ENCODE measurements around the gene KCNJ5.
"Not testable (repeated sequence)": the region's sequence is repeated elsewhere in the genome, so short reads cannot be mapped to it uniquely, and the experiment has no call there.

KCNJ5 gene

GRCh38 chr11:128913806-128914205, 22.6 kb downstream of the KCNJ5 start:
- no peak for DNase-seq (ENCODE audit: low spot score)

GRCh38 chr11:128914216-128915148, 23.3 kb downstream of the KCNJ5 start:
- no peak for DNase-seq (ENCODE audit: low spot score)

- no peak for DNase-seq (ENCODE audit: low spot score)
Measured at GRCh38 chr11:128915149-128915521, 24.0 kb downstream of the KCNJ5 start.

GRCh38 chr11:128916037-128916572, 24.9 kb downstream of the KCNJ5 start:
- DNase-seq (ENCODE audit: low spot score) = no peak

GRCh38 chr11:128916681-128917080, 25.5 kb downstream of the KCNJ5 start:
- no peak for DNase-seq (ENCODE audit: low spot score)

- DNase-seq (ENCODE audit: low spot score) = no peak
Measured at GRCh38 chr11:128917144-128917724, 26.1 kb downstream of the KCNJ5 start.

DNA sequence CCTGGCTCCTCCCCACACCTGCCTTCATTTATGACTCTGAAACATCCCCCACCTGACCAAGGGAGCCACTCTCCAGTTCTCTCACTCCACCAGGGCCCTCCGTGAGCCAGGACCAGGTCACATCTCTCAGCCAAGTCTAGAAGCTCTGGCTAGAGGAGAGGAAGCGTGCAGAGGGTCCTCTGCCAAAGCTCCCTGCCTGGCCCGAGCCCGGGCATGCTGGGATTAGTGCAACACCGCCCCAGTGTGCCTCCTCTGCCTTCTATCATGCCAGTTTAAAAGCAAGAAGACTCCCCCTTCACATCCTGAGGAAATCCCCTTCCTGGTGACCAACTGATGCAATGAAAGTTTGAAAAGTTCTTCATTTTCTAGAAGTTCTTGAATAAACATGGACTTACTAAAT, 28.1 kb downstream of the KCNJ5 start:
- DNase-seq (ENCODE audit: low spot score) = no peak

- not testable (repeated sequence) for DNase-seq (ENCODE audit: low spot score)
Measured at GRCh38 chr11:128919635-128920034, 28.5 kb downstream of the KCNJ5 start.

DNA sequence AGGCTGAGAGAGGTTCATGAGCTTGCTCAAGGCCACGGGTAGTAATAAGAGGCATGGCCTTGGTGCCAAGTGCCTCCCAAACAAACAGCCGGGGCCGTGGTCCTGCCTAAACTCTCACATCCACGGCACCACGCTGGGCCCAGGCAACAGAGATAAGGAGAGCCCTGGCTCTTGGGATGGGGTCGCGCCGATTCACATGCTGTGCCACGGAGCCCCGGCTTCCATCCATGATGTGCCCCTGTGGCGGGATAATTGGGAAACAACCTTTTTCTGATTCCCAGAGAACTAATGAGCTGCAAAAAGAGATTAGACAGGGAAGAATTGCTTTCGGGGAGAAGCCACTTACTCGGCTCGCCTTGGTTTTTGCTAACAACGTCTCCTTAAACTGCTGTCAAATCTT, 29.5 kb downstream of the KCNJ5 start:
- no peak for DNase-seq (ENCODE audit: low spot score)

DNA sequence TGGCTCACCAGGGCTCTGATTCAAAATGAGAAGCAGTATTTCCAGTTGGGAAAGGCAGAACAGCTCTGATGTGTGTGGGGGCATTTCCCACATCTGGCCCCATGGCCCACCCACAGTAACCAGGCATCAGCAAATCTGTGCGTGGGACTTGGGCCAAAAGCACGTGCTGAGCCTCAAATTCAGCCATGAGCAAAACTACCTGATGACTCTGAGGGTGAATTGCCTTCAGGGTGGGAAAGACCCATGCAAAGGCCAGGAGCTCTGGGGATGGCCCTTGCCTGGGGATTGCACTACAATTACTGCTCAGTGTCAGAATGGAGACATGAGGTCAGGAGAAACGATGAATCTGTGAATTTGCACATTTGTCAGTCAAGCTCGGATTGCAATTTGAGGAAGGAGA, 30.6 kb downstream of the KCNJ5 start:
- no peak for DNase-seq (ENCODE audit: low spot score)

DNA sequence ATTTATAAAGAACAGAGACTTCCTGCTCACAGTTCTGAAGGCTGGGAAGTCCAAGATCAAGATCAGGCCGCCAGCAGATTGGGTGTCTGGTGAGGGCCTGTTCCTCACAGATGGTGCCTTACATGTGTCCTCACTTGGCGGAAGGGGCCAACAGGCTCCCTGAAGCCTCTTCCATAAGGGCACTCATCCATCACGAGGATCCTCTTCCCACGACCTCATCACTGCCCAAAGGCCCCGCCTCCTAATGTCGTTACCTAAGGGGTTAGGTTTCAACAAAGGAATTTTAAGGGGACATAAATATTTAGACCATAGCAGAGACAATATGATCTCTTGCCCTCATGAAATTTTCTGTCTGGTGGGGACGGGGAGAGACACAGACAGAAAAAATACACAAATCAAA, 32.9 kb downstream of the KCNJ5 start:
- no peak for DNase-seq (ENCODE audit: low spot score)

DNA sequence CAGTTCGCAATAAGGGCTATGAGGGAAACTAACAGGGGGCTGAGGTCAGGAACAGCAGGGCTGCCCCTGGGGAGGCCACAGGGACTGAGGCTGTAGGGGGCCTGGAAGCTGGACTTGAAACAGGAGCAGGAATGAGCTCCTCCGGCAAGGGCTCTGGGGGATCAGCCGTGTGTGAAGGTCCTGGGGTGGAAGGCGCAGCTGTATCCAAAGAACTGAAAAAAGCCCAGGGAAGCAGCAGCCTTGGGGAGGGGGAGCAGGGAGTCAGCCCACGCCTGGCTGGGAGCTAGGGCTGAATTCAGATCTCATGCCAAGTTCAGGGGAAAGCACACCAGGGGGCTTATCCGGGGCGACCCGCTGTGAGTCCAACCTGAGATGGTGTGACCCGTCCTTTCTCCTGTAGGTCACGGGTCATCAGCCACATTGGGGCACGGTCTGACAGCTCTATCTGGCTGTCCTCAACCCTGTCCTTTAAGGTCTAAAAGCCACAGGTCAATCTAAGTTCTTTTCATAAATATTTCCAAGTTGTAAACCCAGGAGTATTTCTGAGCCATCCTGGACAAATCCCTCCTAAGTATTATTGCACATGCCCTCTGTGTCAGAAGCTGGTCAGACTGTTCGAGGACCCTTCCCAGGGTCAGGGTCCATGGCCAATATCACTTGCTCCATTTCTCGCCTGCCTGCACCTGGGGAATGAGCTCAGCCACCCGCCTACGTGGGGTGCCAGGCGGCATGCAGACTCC, 33.5 kb downstream of the KCNJ5 start:
- peak; percentile 35 for DNase-seq (ENCODE audit: low spot score)

DNA sequence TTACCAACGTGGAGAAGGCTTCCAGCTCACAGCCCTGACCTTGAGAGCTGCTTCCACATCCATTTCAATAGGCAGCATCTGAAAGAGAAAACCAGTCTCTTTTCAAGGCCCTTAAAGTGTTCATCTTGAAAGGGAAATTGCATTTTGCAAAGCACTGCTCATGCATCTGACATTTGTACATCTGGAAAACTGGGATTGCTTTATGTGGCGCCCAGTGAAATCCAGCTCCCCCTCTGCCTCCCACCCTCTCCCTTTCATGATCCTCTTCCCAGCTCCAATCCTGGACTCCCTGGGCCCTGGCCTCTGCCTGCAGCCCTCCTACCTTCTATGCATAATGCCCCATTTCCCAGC, 34.1 kb downstream of the KCNJ5 start:
- no peak for DNase-seq (ENCODE audit: low spot score)

- no peak for DNase-seq (ENCODE audit: low spot score)
Measured at GRCh38 chr11:128926000-128926399, 34.8 kb downstream of the KCNJ5 start.

- DNase-seq (ENCODE audit: low spot score) = peak; percentile 57
Measured at GRCh38 chr11:128926437-128927107, 35.4 kb downstream of the KCNJ5 start.

- DNase-seq (ENCODE audit: low spot score) = no peak
Measured at GRCh38 chr11:128927108-128927461, 35.9 kb downstream of the KCNJ5 start.

GRCh38 chr11:128927683-128928336, 36.7 kb downstream of the KCNJ5 start:
- DNase-seq (ENCODE audit: low spot score) = no peak

GRCh38 chr11:128928400-128928799, 37.2 kb downstream of the KCNJ5 start:
- no peak for DNase-seq (ENCODE audit: low spot score)

DNA sequence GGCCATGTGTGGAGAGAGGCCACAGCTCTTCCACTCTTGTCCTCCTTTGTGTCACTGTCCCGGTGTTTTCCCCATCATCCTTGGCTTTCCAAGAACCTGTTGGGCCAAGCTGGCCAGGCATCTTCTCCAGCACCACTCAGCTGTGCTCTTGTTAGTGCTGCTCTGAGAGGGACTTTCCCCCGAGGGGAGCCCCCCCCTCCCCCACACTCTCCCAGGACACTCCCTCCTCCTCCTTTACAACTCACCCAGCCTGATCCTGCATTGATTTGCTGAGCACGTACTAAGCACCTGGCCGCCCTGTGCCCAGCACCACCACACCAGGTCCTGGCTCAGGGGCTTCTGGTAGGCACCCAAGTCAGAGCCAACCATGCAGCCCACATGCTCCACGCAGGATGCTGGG, 38.3 kb downstream of the KCNJ5 start:
- DNase-seq (ENCODE audit: low spot score) = peak; percentile 52

GRCh38 chr11:128929991-128930390, 38.8 kb downstream of the KCNJ5 start:
- DNase-seq (ENCODE audit: low spot score) = no peak

DNA sequence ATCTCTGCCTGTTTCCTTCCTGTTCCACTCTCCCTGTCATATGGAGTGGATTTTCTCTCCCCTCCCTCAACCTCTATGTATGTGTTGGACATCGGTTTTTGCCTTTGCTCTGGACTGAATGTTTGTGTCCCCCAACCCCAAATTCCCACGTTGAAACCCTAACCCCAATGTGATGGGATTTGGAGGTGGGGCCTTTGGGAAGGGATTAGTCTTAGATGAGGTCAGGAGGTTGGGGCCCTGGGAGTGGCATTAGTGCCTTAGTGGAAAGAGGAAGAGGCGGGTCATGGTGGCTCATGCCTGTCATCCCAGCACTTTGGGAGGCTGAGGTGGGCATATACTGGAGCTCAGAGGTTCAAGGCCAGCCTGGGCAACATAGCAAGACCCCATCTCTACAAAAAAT, 39.9 kb downstream of the KCNJ5 start:
- DNase-seq (ENCODE audit: low spot score) = no peak

- DNase-seq (ENCODE audit: low spot score) = no peak
Measured at GRCh38 chr11:128931668-128932067, 40.5 kb downstream of the KCNJ5 start.
